GM21737 (cell line): ENCODE results near the gene MRI1.
"Not testable (repeated sequence)": the region's sequence is repeated elsewhere in the genome, so short reads cannot be mapped to it uniquely, and the experiment has no call there.

ENCODE experiments used
- ATAC-seq: cut with Tn5 transposase; IDR thresholded peaks from one replicate; pipeline ENCODE4 v1.9.1; 2021; ENCODE audit warnings: mild to moderate bottlenecking, moderate library complexity; ENCODE audit not compliant: unreplicated experiment

The MRI1 gene

GRCh38 chr19:13764101-13764807, at the start of gene MRI1:
Gene MRI1, plus strand, starts transcription at chr19:13764522. Its CDS starts 67 bp downstream, at chr19:13764589.
- no peak for ATAC-seq

- no peak for ATAC-seq
Observed at GRCh38 chr19:13717194-13717643, 47.1 kb upstream of the MRI1 start.

- no peak for ATAC-seq
Observed at GRCh38 chr19:13718733-13719132, 45.6 kb upstream of the MRI1 start.

DNA sequence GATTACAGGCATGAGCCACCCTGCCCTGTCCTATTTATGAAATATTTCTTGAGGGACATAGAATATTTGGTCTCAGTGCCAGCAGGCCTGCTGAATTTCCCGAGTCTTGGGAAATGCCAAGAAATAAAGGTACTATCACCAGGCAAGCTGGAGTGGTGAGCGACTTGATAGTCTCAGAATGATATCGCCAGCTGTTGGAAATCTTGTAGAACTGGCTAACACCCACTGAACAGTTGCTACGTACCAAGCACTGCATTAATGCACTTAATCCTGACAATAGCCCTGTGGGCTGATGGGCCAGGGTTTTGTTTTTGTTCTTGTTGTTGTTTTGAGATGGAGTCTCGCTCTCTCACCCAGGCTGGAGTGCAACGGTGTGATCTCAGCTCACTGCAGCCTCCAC, 42.2 kb upstream of the MRI1 start:
- ATAC-seq = no peak

DNA sequence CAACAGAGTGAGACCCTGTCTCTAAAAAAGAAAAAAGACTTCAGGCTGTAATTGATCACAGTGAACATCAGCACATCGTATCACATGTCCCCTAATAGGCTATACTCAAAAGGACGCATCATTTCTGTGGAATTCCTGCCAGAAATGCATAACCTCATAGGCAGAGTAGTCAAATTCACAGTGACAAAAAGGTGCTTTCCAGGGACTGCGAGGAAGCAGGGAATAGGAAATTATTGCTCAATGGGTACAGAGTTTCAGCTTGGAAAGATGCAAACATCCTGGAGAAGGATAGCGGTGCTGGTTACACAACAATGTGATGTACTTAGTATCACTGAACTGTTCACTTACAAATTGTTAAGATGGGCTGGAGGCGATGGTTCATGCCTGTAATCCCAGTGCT, 41.1 kb upstream of the MRI1 start:
- no peak for ATAC-seq

DNA sequence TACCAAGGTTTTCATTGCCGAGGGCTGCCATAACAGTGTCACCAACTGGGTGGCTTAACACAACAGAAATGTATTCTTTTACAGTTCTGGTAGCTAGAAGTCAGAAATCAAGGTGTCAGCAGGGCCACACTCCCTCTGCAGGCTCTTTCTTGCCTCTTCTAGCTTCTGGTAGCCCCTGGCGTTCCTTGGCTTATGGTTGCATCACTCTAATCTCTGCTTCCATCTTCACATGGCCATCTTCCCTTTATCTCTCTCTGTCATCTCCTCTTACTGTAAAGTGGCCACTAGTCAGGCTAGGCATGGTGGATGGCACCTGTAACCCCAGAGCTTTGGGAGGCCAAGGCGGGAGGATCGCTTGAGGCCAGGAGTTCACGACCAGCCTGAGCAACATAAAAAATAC, 38.0 kb upstream of the MRI1 start:
- no peak for ATAC-seq

DNA sequence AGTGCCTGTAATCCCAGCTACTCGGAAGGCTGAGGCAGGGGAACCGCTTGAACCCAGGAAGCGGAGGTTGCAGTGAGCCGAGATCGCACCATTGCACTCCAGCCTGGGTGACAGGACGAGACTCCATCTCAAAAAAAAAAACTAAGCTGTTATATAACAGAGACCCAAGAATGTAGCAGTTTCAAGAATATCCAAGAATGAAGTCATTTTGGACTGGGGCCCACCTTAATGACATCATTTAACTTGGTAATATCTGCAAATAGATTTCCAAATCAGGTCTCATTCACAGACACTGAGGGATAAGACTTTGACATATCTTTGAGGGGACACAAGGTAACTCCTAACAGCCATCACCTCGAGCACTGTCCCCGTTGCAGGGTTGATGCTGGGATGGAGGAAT, 36.5 kb upstream of the MRI1 start:
- no peak for ATAC-seq

DNA sequence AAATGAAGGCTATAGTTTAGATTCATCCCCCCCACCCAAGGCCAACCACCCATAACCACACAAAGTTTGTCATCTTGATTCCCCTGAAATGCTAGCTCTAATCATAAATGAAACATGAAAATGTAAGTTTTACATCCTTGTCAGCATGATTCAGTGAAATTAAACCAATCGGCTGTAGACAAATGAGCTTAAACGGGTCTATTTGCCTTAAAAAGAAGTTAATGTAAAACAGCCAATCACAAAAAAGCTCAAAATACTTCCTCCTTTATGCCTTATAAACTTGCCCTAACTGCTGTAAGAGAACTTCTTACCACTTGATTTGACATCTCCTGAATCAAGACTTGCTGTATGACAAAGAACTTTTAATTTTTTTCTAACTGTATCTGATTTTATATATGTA, 34.5 kb upstream of the MRI1 start:
- ATAC-seq = no peak

DNA sequence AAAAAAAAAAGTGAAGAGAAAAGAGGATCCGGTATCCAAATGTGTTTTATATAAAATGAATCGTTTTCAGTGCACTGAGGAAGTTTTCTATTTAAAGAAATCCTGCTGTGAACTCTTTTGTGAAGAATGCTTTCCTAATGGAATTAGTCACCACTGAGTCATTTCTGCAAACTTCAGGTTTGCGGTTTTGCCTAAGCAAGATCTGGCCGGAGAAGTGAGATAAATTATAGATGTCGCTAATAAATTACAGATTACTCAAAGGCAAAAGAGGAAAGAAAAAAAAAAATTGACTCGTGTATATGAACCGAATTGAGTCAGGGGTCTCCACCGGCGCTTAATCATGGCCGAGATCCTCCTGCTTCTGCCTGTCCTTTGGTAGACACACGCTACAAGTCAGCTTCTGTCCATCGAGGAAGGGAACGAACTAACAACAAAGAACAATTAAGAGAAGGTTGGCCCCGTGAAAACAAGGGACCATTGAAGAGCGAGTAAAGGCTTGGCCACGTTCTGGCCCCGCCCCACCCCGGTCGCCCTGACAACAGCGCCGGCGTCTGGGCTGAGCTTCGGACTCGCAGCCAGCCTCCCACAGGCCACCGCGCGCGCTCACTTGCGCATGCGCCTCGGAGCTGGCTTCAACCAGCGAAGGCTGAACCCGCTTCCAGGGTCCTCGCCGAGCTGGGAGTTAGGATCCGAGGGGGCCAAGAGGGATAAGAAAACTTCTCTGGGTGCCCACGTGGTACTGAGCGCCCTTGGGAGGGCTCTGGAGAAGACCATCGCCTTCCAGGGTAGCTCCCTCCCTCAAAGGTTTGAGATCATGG, 33.0 kb upstream of the MRI1 start:
- ATAC-seq = peak; percentile 98

DNA sequence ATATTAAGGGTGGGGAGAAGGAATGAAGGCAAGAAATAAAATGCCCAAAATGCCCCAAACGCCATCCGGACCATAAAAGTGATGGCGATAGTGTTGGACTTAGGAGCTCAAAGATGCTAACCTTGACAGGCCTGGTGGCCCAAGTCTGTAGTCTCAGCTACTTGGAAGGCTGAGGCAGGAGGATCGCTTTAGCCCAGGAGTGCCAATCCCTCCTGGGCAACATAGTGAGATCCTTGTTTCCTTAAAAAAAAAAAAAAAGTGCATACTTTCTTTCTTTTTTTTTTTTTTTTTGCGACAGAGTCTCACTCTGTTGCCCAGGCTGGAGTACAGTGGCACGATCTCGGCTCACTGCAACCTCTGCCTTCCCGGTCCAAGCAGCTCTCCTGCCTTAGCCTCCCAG, 32.0 kb upstream of the MRI1 start:
- ATAC-seq = no peak

GRCh38 chr19:13734751-13735150, 29.6 kb upstream of the MRI1 start:
- ATAC-seq = no peak

- no peak for ATAC-seq
Observed at GRCh38 chr19:13738073-13738472, 26.2 kb upstream of the MRI1 start.

DNA sequence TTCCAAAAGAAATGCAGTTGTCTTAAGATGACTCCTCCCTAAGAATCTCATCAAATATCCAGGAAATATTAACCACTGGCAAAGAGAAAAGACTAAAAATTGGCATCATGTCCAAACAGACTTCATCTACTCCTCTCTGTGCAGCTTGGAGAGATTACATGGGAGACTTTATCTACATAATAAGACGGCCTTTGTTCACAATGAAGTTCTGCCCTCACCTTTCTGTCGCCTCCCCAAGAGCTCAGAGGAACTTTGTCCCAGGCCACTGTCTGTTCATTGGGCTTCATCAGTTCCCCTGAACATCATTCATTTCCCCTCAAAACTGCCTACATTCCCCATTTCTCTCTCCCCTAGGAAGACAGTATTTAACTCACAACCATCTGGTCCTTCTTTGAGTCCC, 22.4 kb upstream of the MRI1 start:
- ATAC-seq = no peak

DNA sequence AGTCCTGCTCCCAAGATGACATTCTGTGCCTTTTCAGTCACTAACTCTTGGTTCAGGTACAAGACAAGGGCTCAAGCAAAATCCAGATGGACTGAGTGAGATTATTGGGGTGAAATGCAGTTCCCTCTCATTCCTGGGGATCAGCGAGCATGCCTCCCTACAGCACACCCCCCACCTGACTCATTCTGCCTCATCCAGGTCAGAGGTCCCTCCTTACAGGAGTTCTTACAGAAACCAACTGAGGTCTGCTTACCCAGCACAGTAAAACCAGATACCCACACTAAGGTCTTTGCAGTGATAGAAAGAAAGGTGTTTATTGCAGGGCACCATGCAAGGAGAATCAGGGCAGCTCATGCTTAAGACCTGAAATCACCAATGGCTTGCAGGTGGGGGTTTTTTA, 21.6 kb upstream of the MRI1 start:
- ATAC-seq = no peak

DNA sequence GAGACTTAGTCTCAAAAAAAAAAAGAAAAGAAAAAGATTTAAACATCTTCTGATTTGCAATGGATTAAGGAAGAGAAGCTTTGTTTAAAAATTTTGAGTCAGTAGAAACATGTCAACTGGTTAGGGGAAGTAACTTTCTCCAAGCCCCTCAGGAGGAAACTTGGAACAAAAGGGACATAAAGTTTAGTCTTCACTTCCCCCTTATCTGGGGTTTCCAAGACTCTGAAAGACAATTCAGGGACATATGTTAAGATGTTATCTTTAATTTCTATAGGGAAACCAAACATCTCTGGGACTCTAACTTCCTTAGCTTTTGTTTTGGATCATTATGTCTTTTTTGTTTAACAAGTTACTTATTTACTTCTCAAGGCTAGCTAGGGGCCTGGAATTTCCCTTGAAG, 20.1 kb upstream of the MRI1 start:
- ATAC-seq = no peak

- no peak for ATAC-seq
Observed at GRCh38 chr19:13747098-13747453, 17.2 kb upstream of the MRI1 start.

GRCh38 chr19:13748169-13748828, 16.0 kb upstream of the MRI1 start:
- no peak for ATAC-seq

DNA sequence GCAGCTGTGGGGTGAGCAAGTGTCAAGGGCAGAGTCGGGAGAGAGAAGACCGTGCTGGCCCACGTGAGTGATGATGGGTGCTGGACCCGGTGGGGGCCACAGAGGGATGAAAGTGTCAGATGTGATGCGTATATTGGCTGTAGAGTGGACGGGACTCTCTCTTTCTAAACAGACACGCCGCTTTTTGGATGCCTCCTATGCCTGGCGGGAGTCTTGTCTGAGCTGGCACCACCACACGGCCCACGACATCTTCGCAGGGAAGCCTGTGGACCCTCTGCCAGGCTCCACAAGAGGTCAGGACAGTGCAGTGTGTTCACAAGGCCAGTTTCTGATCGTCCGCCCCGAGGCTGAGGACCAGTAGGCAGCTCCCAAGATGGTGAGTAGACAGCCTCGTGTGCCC, 12.9 kb upstream of the MRI1 start:
- no peak for ATAC-seq

- ATAC-seq = not testable (repeated sequence)
Observed at GRCh38 chr19:13753622-13754021, 10.7 kb upstream of the MRI1 start.

DNA sequence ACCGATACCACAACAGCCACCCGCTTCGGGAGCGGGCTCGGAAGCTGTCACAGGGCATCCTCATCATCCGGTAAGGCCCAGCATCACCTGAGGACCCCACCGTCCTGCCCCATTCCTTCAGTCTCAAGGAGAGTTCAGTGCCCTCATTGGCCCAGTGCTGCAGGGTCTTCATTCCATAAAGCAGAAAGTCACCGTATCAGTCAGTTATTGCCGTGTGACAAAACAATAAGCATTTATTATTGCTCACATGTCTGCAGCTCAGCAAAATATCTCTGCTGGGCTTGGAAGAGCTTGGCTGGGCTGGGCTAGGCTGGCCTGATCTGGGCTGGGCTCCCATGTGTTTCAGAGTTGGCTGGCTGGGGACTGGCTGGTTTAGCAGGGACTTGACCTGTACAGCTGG, 8.1 kb upstream of the MRI1 start:
- no peak for ATAC-seq

DNA sequence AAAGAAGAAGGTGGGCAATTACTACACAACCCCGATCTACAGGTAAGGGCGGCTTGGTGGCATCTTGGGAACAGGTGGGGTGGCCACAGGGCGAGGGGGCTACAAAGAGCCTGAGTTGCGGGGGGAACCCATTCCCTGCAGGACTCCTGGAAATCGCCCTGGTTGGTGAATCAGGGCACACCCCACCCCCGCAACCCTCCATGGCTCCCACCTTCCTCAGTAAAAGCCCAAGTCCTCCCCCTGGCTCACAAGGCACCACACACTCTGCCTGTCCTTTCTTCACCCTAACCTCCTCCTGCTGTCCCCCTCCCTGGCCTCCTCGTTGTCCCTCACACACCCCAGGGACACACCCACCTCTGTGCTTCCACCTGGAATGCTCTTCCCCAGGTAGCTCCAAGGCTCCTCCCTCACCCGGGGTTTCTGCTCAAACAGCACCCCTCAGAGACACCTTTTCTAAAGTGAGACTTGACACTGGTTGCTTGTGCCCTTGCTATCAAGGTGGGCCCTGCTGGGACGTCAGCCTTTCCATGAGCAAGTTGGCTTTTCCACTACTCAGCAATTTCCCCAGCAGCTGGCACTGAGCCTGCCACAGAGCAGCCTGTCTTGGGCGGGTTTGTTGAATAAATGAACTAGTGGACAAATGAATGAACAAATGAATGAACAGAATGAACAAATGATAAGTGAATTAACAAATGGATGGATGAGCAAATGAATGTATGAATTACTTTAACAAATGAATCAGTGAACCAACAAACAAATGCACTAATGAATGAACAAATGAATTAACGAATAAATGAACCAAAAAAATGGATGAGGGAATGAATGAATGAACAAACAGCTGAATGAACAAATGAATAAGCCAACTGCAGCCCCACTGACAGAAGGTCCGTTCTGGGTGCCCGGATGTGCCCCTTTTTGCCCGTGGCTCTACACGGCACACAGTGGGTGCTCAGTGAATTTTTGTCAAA, 6.2 kb upstream of the MRI1 start:
- no peak for ATAC-seq
